Activated gamma-delta T cell treated with Interleukin-2 at 50 U/mL for 16 hours (primary cell): ENCODE data around the gene ZCCHC10.
"Not testable (repeated sequence)": the region's sequence is repeated elsewhere in the genome, so short reads cannot be mapped to it uniquely, and the experiment has no call there.

Experiments
- DNase-seq: peaks from one replicate; pipeline ENCODE4 v3.0.0-alpha.2; 2020

Gene ZCCHC10

DNA sequence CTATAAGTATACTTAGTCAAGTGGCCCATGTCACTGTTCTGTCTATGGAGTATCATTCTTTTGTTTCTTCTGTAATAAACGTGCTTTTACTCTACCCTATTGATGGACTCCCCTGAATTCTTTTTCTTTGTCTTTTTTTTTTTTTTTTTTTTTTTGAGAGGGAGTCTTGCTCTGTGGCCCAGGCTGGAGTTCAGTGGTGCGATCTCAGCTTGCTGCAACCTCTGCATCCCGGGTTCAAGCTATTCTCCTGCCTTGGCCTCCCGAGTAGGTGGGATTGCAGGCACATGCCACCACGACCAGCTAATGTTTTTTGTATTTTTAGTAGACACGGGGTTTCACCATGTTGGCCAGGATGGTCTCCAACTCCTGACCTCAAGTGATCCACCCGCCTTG, 53.9 kb downstream of the ZCCHC10 start:
- not testable (repeated sequence) for DNase-seq

DNA sequence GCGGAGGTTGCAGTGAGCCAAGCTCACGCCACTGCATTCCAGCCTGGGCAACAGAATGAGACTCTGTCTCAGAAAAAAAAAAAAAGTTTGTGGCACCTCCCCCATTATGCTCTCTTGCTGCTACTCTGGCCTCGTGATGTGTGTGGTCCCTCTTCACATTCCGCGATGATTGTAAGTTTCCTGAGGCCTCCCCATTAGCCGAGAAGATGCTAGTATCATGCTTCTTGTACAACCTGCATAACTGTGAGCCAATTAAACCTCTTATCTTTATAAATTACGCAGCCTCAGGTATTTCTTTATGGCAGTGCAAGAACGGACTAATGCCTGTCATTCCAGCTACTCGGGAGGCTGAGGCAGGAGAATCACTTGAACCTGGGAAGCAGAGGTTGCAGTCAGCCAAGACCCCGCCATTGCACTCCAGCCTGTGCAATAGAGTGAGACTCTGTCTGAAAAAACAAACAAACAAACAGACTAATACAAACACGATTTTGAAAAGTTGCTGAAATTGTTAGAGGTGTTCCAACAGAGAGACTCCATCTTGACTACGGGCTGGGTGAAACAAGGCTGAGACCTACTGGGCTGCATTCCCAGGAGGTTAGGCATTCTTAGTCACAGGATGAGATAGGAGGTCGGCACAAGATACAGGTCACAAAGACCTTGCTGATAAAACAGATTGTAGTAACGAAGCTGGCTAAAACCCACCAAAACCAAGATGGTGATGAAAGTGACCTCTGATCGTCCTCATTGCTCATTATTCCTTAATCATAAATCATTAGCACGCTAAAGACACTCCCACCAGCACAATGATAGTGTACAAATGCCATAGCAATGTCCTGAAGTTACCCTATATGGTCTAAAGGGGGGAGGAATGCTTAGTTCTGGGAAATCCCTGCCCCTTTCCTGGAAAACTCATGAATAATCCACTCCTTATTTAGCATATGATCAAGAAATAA, 54.6 kb downstream of the ZCCHC10 start:
- no peak for DNase-seq

DNA sequence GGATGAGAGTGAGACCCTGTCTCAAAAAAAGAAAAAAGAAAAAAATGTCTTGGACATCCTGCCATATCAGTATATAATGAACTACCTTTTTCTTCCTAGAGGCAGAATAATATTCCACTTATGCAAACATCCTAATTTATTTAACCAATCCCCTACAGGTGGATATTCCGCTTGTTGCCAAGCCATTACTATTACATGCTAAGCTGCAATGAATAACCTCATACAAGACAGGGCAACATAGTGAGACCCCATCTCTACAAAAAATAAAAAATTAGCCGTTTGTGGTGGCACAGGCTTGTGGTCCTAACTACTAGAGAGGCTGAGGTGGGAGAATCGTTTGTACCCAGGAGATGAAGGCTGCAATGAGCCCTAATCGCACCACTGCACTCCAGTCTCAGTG, 61.2 kb downstream of the ZCCHC10 start:
- DNase-seq, result no peak

DNA sequence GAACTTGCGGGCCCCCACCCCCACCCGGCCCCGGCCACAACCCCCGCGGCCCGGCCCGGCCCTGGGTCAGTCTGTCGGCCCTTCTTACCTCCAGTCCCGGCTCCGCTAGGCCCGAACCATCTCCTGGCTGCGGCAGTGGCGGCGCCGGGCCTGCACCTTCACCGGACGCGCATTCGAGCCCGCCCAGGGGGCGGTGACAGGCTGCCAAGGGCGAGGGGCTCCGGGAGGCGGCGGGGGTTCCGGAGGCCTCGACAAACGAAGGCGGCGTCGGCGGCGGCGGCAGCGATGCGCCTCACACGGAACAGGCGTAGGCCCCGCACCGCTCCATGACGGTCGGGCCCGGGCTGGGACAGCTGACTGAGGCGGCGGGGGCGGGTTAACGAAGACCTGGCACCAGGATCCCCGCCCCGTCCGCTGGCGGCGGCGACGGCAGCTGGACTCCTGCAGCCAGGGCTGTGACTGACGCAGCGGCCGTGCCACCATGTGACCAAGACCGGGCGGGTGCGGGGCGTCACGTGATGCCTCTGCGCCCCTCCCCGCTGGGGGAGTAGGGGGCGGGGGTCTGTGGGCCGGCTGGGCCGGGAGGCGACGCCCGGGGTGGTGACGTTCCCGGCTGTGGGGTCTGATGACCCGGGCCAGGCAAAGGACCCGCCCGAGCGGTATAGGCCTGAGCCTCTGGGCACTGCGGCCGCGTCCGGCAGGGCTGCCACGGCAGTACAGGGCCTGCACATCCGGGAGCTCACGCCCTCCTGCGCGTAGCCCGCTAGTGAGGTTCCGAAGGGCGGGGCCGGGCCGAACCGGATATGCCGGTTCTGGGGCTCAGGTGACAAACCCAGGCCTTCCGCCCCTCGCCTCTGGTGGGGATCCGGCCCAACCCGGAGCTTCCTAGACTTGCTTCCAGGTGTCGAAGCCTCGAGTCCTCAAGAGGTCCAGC, 62.9 kb downstream of the ZCCHC10 start, which contains the start of gene AFF4:
Gene AFF4 (minus strand): TSS at position 464 of the 934 bp plus-strand sequence. CDS start 26,445 bp downstream, outside the sequence.
- peak; percentile 81 for DNase-seq

DNA sequence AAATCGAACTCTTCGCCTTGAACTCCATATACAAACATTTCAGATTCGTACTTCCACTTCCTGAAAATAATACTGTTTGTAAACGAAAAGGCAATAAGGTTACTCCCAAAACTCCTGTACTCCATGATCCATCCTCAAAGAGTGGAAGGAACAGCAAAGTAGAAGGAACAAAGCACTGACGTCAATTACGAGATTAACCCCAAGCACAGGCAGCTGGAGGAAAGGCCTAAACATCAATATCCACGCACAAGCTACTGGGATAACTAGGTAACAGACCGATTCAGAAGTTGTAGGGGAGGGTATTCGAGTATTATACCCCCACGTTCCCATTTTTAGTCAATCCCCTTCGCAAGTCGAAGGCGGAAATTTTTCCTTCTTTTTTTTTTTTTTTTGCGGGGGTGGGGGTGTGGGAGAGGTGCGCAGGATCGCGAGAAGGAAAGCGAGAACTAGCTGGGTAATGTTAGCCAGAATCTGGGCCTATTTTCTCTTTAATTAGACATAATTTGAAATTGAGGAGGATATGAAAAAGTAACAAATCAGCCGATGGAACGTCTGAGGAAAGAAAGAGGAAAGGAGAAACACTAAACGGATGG, 63.8 kb downstream of the ZCCHC10 start:
- no peak for DNase-seq

DNA sequence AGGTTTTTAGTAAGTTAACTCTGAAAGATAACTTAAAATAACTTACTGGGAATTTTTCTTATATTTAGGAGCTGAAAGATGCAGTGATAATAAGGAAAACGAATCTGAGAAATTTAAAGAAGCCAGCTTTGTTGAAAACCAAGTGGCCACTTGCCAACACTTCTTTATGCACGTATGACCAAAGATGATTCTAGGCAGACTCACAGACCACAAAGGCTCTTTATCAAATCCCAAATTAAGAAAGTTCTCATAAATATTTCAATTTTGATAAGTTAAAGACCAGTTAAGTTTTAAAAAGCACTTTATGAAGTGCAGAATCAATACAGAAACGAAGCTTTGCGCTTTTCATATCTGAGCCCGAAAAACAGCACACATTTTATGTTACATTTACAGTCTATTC, 64.5 kb downstream of the ZCCHC10 start:
- DNase-seq, result no peak

DNA sequence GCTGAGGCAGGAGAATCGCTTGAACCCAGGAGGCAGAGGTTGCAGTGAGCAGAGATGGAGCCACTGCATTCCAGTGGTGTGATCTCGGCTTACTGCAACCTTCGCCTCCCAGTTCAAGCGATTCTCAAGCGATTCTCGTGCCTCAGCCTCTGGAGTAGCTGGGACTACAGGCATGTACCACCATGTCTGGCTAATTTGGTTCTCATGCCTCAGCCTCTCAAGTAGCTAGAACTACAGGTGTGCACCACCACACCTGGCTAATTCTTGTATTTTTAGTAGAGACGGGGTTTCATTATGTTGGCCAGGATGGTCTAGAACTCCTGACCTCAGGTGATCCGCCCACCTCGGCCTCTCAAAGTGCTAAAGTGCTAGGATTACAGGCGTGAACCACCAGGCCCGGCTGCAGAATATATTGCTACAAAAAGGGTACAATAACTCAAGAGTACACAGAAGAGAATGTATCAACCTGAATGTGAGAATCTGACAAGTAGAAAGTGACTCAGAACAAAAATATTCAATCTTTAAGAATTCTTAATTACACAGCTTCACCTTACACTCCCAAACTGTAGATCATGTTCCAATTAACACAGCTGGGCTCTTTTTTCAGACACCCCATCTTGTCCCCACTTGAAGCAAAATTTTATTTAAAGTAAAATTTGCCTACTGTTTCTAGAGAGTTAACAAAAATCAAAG, 65.1 kb downstream of the ZCCHC10 start:
- not testable (repeated sequence) for DNase-seq

DNA sequence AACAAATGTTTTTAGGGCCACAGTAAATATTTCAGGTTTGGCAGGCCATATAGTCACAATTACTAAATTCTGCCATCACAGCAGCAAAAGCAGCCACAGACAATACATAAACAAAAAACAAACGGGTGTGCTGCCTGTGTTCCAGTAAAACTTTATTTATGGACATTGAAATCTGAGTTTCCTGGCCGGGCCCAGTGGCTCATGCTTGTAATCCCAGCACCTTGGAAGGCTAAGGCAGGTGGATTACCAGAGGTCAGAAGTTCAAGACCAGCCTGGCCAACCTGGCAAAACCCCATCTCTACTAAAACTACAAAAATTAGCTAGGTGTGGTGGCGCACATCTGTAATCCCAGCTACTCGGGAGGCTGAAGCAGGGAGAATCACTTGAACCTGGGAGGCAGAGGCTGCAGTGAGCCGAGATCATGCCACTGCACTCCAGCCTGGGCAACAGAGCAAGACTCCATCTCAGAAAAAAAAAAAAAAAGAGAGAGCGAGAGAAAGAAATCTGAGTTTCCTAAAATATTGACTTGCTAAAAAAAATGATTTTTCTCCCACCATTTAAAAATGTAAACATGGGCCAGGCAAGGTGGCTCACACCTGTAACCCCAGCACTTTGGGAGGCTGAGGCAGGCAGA, 70.1 kb downstream of the ZCCHC10 start:
- DNase-seq, result not testable (repeated sequence)

DNA sequence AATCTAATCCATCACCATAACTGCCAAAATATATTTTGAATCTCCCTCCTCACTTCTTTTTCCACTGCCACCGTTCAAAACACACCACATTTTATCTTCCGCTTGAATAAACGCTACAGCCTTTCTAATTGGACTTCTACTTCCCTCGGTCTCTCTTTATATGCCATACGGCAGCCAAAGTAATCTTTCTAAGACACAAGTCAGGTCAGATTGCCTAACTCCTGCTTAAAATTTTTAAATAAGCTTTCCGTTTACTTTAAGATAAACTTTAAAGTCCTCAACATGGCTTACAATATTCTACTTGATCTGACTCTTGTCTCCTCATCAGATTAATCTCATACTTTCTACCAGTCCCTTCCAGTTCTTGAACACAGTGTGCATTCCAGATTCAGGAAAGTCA, 72.6 kb downstream of the ZCCHC10 start:
- DNase-seq, result no peak

DNA sequence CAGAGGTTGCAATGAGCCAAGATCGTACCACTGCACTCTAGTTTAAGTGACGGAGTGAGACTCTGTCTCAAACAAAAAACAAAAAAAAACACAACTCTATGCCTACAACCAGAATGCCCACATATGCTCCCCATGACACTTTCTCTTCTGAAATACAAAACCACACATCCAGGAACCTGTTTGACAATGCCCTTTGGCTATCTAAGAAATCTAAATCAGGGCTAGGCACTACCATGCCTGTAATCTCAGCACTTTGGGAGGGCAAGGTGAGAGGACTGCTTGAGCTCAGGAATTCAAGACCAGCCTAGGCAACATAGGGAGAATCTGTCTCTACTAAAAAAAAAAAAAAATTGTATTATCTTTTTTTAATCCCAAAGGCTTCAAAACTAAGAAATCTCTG, 73.5 kb downstream of the ZCCHC10 start:
- DNase-seq, result no peak

DNA sequence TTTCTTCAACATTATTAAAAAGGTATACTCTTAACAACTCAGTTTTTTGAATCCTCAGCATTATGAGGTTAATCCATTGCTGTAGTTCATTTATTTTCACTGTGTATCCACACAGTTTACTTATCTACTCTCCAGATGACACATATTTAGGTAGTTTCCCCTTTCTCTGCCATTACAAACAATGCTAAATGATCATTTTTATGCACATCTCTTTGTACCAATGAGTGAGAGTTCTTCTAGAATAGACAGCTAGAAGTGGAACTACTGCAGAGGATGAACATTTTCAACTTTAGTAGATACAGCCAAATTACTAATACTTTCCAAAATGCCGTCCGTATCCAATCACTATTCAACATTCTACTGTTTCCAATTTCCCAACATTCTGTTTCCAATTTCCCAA, 74.5 kb downstream of the ZCCHC10 start:
- DNase-seq, result no peak

DNA sequence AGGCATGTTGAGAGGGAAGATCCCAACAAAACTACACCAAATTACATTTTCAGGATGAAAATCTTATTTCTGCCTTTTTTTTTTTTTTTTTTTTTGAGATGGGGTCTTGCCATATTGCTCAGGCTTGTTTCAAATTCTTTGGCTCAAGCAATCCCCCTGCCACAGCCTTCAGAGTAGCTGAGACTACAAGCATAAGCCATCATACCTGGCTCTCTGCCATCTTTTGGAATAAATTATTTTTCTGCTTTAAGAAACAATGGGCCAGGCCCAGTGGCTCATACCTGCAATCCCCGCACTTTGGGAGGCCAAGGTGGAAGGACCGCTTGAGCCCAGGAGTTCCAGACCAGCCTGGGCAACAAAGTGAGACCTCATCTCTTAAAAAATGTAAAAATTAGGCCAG, 77.2 kb downstream of the ZCCHC10 start:
- no peak for DNase-seq

DNA sequence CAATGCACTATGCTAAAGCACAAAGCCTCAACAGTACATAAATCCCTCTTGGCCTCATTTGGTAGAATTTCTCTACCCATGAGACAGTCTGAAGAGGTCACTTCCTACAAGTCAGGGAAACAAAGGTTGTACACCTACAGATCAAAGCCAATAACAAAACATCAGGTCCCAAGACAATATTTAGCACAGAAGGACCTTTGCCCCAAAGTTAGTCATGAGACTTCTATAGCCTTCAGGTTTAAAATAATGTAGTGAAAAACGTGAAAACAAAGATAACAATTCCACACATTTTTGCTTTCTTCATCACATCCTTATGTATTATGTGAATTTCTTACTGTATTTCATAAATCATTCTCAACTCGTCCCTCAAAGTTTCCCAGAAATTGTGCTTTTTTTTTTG, 78.7 kb downstream of the ZCCHC10 start:
- no peak for DNase-seq
